Panc1 (cell line): Measurements from ENCODE around the gene EIF2D. TPM values are rescaled to one million over a fixed set of nuclear protein-coding genes. Genes with fewer than 3 reads are reported as not detected.

Experiments used
- ATAC-seq: fragments of 200-7000 bp; cut with Tn5 transposase; 2 replicates; pipeline ENCODE4 v1.9.1; 2020; ENCODE audit warnings: mild to moderate bottlenecking, moderate library complexity
- BruUV-seq: library from RNA; stranded (reverse); fragments of 400-500 nt; replicated peaks from 2 replicates; lab custom pipeline; 2021; lab: Mats Ljungman, UMichigan
- CTCF ChIA-PET: fragments of 300-600 bp; sonication (Branson Sonifier 250); formaldehyde crosslinking; loops from one replicate; lab custom pipeline; 2022; ENCODE audit warnings: antibody characterized with exemption; lab: Charles Lee
- POLR2A ChIA-PET: fragments of 300-600 bp; sonication (Branson Sonifier 250); formaldehyde crosslinking; loops from one replicate; lab custom pipeline; 2022; ENCODE audit warnings: antibody characterized with exemption; lab: Charles Lee
- DNase-seq: peaks from one replicate; pipeline ENCODE4 v3.0.0-alpha.2; 2010; ENCODE audit warnings: low read depth, low spot score
- H3K27ac ChIP-seq: 2 replicates; pipeline ENCODE4 v1.5.1; 2011; ENCODE audit warnings: mild to moderate bottlenecking, low read length, inconsistent platforms
- H3K27me3 ChIP-seq: fragments of 200-500 bp; sonication (Bioruptor generic); 2 replicates; pipeline ENCODE4 v1.6.0; 2014; ENCODE audit warnings: low read length, inconsistent platforms; ENCODE audit not compliant: control insufficient read depth, insufficient read depth
- H3K36me3 ChIP-seq: fragments of 200-500 bp; sonication (Bioruptor generic); 2 replicates; pipeline ENCODE4 v1.5.1; 2014; ENCODE audit warnings: inconsistent platforms, mild to moderate bottlenecking, low read length, moderate library complexity; ENCODE audit not compliant: control insufficient read depth, insufficient read depth
- H3K4me1 ChIP-seq: 2 replicates; pipeline ENCODE4 v1.5.1; 2011; ENCODE audit warnings: inconsistent platforms, mild to moderate bottlenecking, low read length, moderate library complexity; ENCODE audit not compliant: control insufficient read depth, insufficient read depth
- H3K4me3 ChIP-seq, 2 experiments: 2 replicates each; pipeline ENCODE4 v1.5.1; 2011 to 2012; ENCODE audit warnings: low read depth in 2 of 2, low read length in 2 of 2, mild to moderate bottlenecking in 2 of 2, inconsistent platforms in 1 of 2, moderate library complexity in 1 of 2
- H3K9me3 ChIP-seq: fragments of 200-500 bp; sonication (Bioruptor generic); 2 replicates; pipeline ENCODE4 v1.5.1; 2014; ENCODE audit warnings: low read depth, mild to moderate bottlenecking, inconsistent platforms, low read length, moderate library complexity; ENCODE audit not compliant: control insufficient read depth, insufficient read depth
- POLR2AphosphoS5 ChIP-seq: IDR thresholded peaks from 2 replicates; pipeline ENCODE4 v1.6.1; 2012; ENCODE audit warnings: mild to moderate bottlenecking, low read depth, low read length, moderate library complexity
- SIN3A ChIP-seq: IDR thresholded peaks from 2 replicates; pipeline ENCODE4 v1.6.1; 2012; ENCODE audit warnings: low read depth, mild to moderate bottlenecking, low read length, moderate library complexity, borderline replicate concordance; ENCODE audit not compliant: insufficient read depth
- TCF7L2 ChIP-seq: IDR thresholded peaks from 2 replicates; pipeline ENCODE4 v1.6.1; 2011; ENCODE audit warnings: mild to moderate bottlenecking, low read depth, low read length, inconsistent platforms
- in situ Hi-C: cut with HindIII; loops from 2 replicates; pipeline ENCODE4 v1.10.0; 2016; ENCODE audit warnings: low sequenced_read_pairs, low pct_unique_long_range_greater_than_20kb
- intact Hi-C: fragments of 100-400 bp; cut with micrococcal nuclease; formaldehyde crosslinking; loops from one replicate; pipeline ENCODE4 v1.10.0; 2022; ENCODE audit not compliant: unreplicated experiment
- total RNA-seq: library from RNA; stranded (reverse); gene quantifications from one replicate; pipeline ENCODE4 v1.2.1, GENCODE V29; 2021; ENCODE audit not compliant: unreplicated experiment
- TF ChIP-seq, protein P1 (sequence below): fragments of 450-650 bp; IDR thresholded peaks from 2 replicates; pipeline ENCODE4 v1.5.1; 2017; ENCODE audit warnings: mild to moderate bottlenecking
- TF ChIP-seq, protein P2 (sequence below), 2 experiments: IDR thresholded peaks; 2 replicates each; pipeline ENCODE4 v1.6.1; 2011 to 2012; ENCODE audit warnings: low read depth in 2 of 2, control low read depth in 1 of 2, low read length in 1 of 2, mild to moderate bottlenecking in 1 of 2, moderate library complexity in 1 of 2; ENCODE audit not compliant: insufficient read depth in 1 of 2

Gene EIF2D
- total RNA-seq, 1 experiment from 2014 or later: 28.7 TPM

DNA sequence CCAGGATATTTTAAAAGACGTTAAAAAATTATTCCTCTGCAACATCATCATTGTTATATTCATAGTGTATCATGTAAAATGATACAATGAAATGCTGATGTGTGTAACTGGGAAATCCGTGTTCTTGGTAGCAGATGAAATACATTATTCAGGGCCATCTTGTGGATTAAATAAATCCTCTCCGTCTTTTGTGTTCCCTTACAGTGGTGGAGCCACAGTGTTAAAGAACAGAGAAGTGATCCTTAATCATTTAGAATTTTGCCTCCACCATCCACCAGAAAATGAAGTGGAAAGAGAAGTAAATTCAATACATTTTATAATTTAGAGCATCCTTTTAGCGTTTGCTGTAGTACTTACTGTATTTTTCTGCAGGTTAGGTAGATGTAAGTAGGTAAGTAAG, 24.4 kb upstream of the EIF2D start:
- H3K36me3 ChIP-seq: no peaks in the 10 kb centered on the region
- H3K4me1 ChIP-seq: peaks cover 15% of the 10 kb centered on the region
- H3K27ac ChIP-seq: peak overlapping the region; percentile 45; the same call in 1 of the 2 replicates
- POLR2A ChIA-PET: no interaction called here
- in situ Hi-C loops: no loop called here
- H3K9me3 ChIP-seq: no peaks in the 10 kb centered on the region
- no peak for TF ChIP-seq TCF7L2
- no peak for TF ChIP-seq SIN3A
- TF ChIP-seq, protein P1, sequence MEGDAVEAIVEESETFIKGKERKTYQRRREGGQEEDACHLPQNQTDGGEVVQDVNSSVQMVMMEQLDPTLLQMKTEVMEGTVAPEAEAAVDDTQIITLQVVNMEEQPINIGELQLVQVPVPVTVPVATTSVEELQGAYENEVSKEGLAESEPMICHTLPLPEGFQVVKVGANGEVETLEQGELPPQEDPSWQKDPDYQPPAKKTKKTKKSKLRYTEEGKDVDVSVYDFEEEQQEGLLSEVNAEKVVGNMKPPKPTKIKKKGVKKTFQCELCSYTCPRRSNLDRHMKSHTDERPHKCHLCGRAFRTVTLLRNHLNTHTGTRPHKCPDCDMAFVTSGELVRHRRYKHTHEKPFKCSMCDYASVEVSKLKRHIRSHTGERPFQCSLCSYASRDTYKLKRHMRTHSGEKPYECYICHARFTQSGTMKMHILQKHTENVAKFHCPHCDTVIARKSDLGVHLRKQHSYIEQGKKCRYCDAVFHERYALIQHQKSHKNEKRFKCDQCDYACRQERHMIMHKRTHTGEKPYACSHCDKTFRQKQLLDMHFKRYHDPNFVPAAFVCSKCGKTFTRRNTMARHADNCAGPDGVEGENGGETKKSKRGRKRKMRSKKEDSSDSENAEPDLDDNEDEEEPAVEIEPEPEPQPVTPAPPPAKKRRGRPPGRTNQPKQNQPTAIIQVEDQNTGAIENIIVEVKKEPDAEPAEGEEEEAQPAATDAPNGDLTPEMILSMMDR: no peak
- TF ChIP-seq POLR2AphosphoS5: no peak
- TF ChIP-seq, protein P2, sequence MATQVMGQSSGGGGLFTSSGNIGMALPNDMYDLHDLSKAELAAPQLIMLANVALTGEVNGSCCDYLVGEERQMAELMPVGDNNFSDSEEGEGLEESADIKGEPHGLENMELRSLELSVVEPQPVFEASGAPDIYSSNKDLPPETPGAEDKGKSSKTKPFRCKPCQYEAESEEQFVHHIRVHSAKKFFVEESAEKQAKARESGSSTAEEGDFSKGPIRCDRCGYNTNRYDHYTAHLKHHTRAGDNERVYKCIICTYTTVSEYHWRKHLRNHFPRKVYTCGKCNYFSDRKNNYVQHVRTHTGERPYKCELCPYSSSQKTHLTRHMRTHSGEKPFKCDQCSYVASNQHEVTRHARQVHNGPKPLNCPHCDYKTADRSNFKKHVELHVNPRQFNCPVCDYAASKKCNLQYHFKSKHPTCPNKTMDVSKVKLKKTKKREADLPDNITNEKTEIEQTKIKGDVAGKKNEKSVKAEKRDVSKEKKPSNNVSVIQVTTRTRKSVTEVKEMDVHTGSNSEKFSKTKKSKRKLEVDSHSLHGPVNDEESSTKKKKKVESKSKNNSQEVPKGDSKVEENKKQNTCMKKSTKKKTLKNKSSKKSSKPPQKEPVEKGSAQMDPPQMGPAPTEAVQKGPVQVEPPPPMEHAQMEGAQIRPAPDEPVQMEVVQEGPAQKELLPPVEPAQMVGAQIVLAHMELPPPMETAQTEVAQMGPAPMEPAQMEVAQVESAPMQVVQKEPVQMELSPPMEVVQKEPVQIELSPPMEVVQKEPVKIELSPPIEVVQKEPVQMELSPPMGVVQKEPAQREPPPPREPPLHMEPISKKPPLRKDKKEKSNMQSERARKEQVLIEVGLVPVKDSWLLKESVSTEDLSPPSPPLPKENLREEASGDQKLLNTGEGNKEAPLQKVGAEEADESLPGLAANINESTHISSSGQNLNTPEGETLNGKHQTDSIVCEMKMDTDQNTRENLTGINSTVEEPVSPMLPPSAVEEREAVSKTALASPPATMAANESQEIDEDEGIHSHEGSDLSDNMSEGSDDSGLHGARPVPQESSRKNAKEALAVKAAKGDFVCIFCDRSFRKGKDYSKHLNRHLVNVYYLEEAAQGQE (IDR thresholded peaks at IDR 0.05; ENCODE audit: insufficient read depth in 1 of 2, low read depth in 2 of 2, low read length in 1 of 2): no peak
- H3K27me3 ChIP-seq: no peaks in the 10 kb centered on the region
- ATAC-seq: no peak
- intact Hi-C loops: loop anchor here (10.0 kb wide), 2 partner anchors 278 to 348 kb away; no protein-coding TSS in a partner anchor
- CTCF ChIA-PET: interaction anchor here (4.2 kb wide), 1 partner anchor 28 kb away, joined by 32 read pairs; no protein-coding TSS in a partner anchor
- no TSS peak for BruUV-seq
- H3K4me3 ChIP-seq: peak overlapping the region; percentile 13 to 93; a peak in 3 of 4 replicates
- no peak for DNase-seq

DNA sequence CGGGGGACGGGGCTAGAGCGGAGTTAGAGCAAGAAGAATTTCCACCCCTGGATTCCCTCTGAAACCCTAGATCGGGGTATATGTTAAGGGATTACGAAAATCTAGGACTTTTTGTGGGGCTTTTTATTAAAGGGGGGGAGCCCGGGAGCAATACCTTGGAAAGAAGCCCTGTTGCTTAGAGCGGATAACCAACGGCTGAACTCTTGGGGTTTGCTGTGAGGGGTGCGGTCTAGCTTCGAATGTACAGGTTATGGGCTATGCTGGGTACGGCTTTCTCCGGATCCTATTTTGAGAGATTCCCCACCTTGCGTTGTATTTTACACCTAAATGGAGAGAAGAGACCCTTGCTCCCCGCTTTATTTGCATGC, 23.7 kb upstream of the EIF2D start:
- TF ChIP-seq, protein P2 (IDR thresholded peaks at IDR 0.05; ENCODE audit: insufficient read depth in 1 of 2, low read depth in 2 of 2, low read length in 1 of 2): no peak
- no peak for TF ChIP-seq SIN3A
- TF ChIP-seq POLR2AphosphoS5: no peak
- no peak for TF ChIP-seq TCF7L2
- TF ChIP-seq, protein P1: no peak
- H3K4me1 ChIP-seq: peaks cover 15% of the 10 kb centered on the region
- CTCF ChIA-PET: interaction anchor here (0.6 to 4.2 kb wide), 2 partner anchors 29 to 156 kb away, joined by 4 to 32 read pairs; no protein-coding TSS in a partner anchor
- no TSS peak for BruUV-seq
- peak overlapping the region; percentile 91 to 93 for H3K4me3 ChIP-seq
- H3K9me3 ChIP-seq: no peaks in the 10 kb centered on the region
- POLR2A ChIA-PET: interaction anchor here (0.6 to 1.5 kb wide), 3 partner anchors 9 to 24 kb away, joined by 4 to 5 read pairs (median 5); partner anchors contain the start of gene EIF2D
- intact Hi-C loops (loop anchor here (10.0 kb wide), 2 partner anchors 279 to 349 kb away; no protein-coding TSS in a partner anchor), in situ Hi-C loops (no loop called here)
- H3K27me3 ChIP-seq: no peaks in the 10 kb centered on the region
- H3K36me3 ChIP-seq: no peaks in the 10 kb centered on the region
- ATAC-seq (0 out of 2 replicates have a peak, but pooled peaks have one; percentile 11), DNase-seq (no peak)
- peak overlapping the region; percentile 88 for H3K27ac ChIP-seq
